AG09319 (cell line): ENCODE results near the gene NAA60.

Experiments used
- DNase-seq: peaks from one replicate; pipeline ENCODE4 v3.0.0-alpha.2; 2010; ENCODE audit warnings: low read depth; ENCODE audit errors: extremely low read depth
- CTCF ChIP-seq: IDR thresholded peaks from 2 replicates; pipeline ENCODE4 v1.5.1; 2011; ENCODE audit warnings: low read depth, mild to moderate bottlenecking, inconsistent platforms, low read length, moderate library complexity

NAA60 gene

GRCh38 chr16:3458278-3458851 is 14.9 kb downstream of the NAA60 start:
- no peak for TF ChIP-seq CTCF
- DNase-seq, result no peak

GRCh38 chr16:3458852-3459361 is 15.4 kb downstream of the NAA60 start:
- no peak for DNase-seq
- TF ChIP-seq CTCF, result no peak

GRCh38 chr16:3459401-3460090 is 16.1 kb downstream of the NAA60 start:
- DNase-seq, result no peak
- TF ChIP-seq CTCF, result no peak

- DNase-seq, result no peak
- TF ChIP-seq CTCF, result no peak
Observed at GRCh38 chr16:3460121-3460520, 16.6 kb downstream of the NAA60 start.

GRCh38 chr16:3460585-3460984 is 17.1 kb downstream of the NAA60 start:
- no peak for DNase-seq
- TF ChIP-seq CTCF, result no peak

- no peak for TF ChIP-seq CTCF
- no peak for DNase-seq
Observed at GRCh38 chr16:3461151-3461550, 17.7 kb downstream of the NAA60 start.

GRCh38 chr16:3465301-3465700 is 21.8 kb downstream of the NAA60 start:
- TF ChIP-seq CTCF, result no peak
- DNase-seq, result no peak
